GM19452 (cell line): ENCODE data around the gene CHMP4B.

ENCODE experiments used
- ATAC-seq: cut with Tn5 transposase; IDR thresholded peaks from one replicate; pipeline ENCODE4 v1.9.1; 2021; ENCODE audit not compliant: unreplicated experiment

Gene CHMP4B

GRCh38 chr20:33890557-33890956 lies 79.4 kb downstream of the CHMP4B start:
- no peak for ATAC-seq

- no peak for ATAC-seq
Measured at GRCh38 chr20:33893314-33893713, 82.2 kb downstream of the CHMP4B start.

- ATAC-seq = no peak
Measured at GRCh38 chr20:33894798-33895197, 83.7 kb downstream of the CHMP4B start.

- no peak for ATAC-seq
Measured at GRCh38 chr20:33896509-33896908, 85.4 kb downstream of the CHMP4B start.

GRCh38 chr20:33897313-33897912 lies 86.3 kb downstream of the CHMP4B start:
- no peak for ATAC-seq

- no peak for ATAC-seq
Measured at GRCh38 chr20:33899106-33899505, 88.0 kb downstream of the CHMP4B start.

GRCh38 chr20:33900521-33901131 lies 89.5 kb downstream of the CHMP4B start:
- ATAC-seq = no peak

- ATAC-seq = no peak
Measured at GRCh38 chr20:33901132-33901523, 90.0 kb downstream of the CHMP4B start.

GRCh38 chr20:33902011-33902410 lies 90.9 kb downstream of the CHMP4B start:
- ATAC-seq = no peak
